Measurements from ENCODE around the gene DENND4A. TPM values are rescaled to one million over a fixed set of nuclear protein-coding genes. Genes with fewer than 3 reads are reported as not detected.

Gene DENND4A
- total RNA-seq, 1 donor from 2014 or later: 17.1 TPM

DNA sequence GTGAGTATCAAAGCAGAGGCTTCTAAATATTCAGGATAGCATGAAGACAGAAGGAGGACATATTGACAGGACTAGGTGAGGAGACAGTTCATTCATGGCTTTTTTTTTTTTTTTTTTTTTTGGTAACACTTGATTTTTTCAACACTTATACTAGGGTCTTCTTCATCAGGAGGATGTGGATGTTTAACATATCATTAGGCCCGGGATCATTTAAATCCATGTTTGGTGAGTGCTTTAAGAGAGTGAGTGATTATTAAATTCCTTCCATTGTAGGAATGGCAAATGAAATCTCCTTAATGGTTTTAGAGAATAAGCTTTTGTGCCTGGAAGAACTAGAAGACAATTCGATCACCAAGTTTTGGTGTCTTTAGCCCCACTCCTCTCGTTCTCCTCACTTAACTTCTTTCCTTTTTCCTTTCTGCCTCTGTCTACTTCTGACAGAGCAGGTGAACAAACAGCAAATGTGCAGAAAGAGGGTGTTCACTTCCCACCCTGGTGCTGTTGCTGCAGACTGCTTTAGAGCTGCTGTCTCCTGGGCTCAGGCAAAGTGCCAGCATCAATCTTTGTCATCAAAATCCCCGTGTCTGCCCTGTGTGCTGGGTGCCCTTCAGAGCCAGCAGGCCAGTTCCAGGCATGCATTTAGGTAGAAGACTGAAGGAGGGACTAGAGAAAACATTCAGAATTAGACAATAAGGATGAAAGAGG, 41.6 kb upstream of the DENND4A start:
- Mint-ChIP-seq H3K4me3 (ENCODE audit: unreplicated experiment) (peak overlapping the region; percentile 22), H3K36me3 (ENCODE audit: low read depth, unreplicated experiment) (no peaks in the 10 kb centered on the region), H3K9me3 (ENCODE audit: unreplicated experiment) (no peaks in the 10 kb centered on the region), H3K27ac (ENCODE audit: unreplicated experiment) (peak overlapping the region; percentile 99), H3K4me1 (ENCODE audit: unreplicated experiment) (peaks cover 60% of the 10 kb centered on the region), H3K27me3 (ENCODE audit: unreplicated experiment) (peaks cover 2% of the 10 kb centered on the region)
- no peak for DNase-seq (ENCODE audit: low spot score)
- TF ChIP-seq, protein P1, sequence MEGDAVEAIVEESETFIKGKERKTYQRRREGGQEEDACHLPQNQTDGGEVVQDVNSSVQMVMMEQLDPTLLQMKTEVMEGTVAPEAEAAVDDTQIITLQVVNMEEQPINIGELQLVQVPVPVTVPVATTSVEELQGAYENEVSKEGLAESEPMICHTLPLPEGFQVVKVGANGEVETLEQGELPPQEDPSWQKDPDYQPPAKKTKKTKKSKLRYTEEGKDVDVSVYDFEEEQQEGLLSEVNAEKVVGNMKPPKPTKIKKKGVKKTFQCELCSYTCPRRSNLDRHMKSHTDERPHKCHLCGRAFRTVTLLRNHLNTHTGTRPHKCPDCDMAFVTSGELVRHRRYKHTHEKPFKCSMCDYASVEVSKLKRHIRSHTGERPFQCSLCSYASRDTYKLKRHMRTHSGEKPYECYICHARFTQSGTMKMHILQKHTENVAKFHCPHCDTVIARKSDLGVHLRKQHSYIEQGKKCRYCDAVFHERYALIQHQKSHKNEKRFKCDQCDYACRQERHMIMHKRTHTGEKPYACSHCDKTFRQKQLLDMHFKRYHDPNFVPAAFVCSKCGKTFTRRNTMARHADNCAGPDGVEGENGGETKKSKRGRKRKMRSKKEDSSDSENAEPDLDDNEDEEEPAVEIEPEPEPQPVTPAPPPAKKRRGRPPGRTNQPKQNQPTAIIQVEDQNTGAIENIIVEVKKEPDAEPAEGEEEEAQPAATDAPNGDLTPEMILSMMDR (IDR thresholded peaks at IDR 0.05; ENCODE audit: unreplicated experiment): no peak

DNA sequence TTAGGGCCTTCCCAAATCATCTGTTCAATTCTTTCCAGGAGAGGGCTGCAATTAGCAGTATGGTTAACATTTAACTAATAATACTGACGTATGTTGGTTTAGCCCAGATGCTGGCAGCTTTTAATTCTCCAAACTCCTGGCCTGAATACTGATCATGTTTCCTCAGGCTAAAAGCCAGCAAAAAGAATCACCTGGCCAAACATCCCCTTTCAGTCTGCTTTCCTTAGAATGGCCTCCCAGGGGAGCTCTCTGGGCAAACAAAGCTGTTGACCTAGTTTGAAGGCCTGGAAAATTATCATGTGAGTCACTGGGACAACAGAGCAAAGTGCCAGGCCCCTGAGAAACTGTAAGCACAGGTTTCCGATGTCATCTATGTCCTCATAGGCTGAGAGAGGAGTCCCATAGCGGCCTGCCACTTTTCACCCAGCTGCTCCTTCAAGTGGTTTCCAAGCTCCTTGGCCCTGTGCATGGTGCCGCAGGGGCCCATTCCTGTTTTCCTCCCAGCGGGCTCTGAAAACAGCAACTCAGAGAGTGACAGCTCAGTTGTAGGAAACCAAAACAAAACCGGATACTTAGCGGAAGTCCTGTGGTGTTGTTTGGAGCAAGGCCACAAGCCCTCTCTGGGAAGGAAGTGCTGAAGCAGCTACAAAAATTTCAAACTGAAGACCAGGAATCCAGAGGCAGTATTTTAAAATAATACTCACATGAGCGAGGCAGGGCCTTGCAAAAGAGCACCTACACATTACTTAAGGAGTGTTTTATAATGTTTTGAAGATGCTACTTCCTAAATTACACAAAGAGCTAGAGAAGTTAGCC, 40.7 kb upstream of the DENND4A start:
- no peaks in the 10 kb centered on the region for H3K36me3 Mint-ChIP-seq (ENCODE audit: low read depth, unreplicated experiment)
- H3K27me3 Mint-ChIP-seq (ENCODE audit: unreplicated experiment): peaks cover 2% of the 10 kb centered on the region
- peaks cover 65% of the 10 kb centered on the region for H3K4me1 Mint-ChIP-seq (ENCODE audit: unreplicated experiment)
- H3K4me3 Mint-ChIP-seq (ENCODE audit: unreplicated experiment): no peak overlapping the region
- TF ChIP-seq, protein P1 (IDR thresholded peaks at IDR 0.05; ENCODE audit: unreplicated experiment): no peak
- peak; percentile 67 for DNase-seq (ENCODE audit: low spot score)
- H3K9me3 Mint-ChIP-seq (ENCODE audit: unreplicated experiment): no peaks in the 10 kb centered on the region
- peak overlapping the region; percentile 99 for H3K27ac Mint-ChIP-seq (ENCODE audit: unreplicated experiment)

DNA sequence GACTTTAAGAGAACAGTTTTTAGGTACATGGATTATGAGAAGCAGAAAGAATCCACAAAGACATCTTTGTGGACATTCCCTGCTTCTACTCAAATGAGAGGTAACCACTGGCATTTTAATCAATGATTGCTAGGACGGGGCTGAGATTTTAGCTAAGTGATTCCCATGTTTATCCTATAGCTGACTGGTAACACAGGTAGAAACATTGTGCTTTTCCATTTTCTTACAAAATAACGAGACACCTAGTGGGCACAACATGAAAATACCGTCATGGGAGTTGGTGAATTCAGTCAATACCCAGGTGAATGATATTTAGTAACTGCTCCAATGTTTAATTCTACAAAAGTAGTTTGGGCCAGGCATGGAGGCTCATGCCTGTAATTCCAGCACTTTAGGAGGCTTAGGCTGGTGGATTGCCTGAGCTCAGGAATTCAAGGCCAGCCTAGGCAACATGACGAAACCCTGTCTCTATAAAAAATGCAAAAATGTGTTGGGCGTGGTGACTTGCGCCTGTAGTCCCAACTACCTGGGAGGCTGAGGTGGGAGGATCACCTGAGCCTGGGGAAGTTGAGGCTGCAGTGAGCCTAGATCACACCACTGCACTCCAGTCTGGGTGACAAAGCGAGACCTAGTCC, 37.2 kb upstream of the DENND4A start:
- H3K36me3 Mint-ChIP-seq (ENCODE audit: low read depth, unreplicated experiment): no peaks in the 10 kb centered on the region
- DNase-seq (ENCODE audit: low spot score): no peak

DNA sequence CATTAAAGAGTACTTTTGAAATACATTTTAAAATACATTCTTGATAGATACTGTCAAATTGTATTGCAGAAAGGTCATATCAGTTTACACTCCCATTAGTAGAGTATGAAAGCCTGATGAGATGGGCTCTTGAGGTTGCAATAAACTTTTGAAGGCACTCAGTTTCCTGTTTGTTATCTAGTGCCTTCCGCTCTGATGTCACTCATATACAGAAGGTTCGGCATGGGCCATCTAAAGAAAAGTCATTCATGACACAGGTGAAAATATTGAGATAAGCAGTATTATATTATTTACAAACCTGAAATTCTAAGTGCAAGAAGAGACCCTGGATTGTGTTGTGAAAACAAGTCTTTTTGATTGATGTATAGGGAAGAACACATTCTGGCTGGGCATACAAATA, 36.5 kb upstream of the DENND4A start:
- peaks cover 3% of the 10 kb centered on the region for H3K27me3 Mint-ChIP-seq (ENCODE audit: unreplicated experiment)
- H3K36me3 Mint-ChIP-seq (ENCODE audit: low read depth, unreplicated experiment): no peaks in the 10 kb centered on the region
- H3K27ac Mint-ChIP-seq (ENCODE audit: unreplicated experiment): peak overlapping the region; percentile 77
- TF ChIP-seq, protein P1 (IDR thresholded peaks at IDR 0.05; ENCODE audit: unreplicated experiment): no peak
- peaks cover 3% of the 10 kb centered on the region for H3K9me3 Mint-ChIP-seq (ENCODE audit: unreplicated experiment)
- no peak overlapping the region for H3K4me3 Mint-ChIP-seq (ENCODE audit: unreplicated experiment)
- DNase-seq (ENCODE audit: low spot score): no peak
- H3K4me1 Mint-ChIP-seq (ENCODE audit: unreplicated experiment): peaks cover 46% of the 10 kb centered on the region

More for the DNA sequence above, 37.2 kb upstream of the DENND4A start:
- Mint-ChIP-seq H3K27me3 (ENCODE audit: unreplicated experiment) (peaks cover 3% of the 10 kb centered on the region), H3K27ac (ENCODE audit: unreplicated experiment) (peak overlapping the region; percentile 65), H3K4me3 (ENCODE audit: unreplicated experiment) (no peak overlapping the region), H3K9me3 (ENCODE audit: unreplicated experiment) (peaks cover 3% of the 10 kb centered on the region), H3K4me1 (ENCODE audit: unreplicated experiment) (peaks cover 51% of the 10 kb centered on the region)
- TF ChIP-seq, protein P1 (IDR thresholded peaks at IDR 0.05; ENCODE audit: unreplicated experiment): peak; percentile 55

Measured in endothelial cell (in vitro differentiated cells).